NCI-H510A (cell line): ENCODE data around the gene GHR.

ENCODE experiments used
- DNase-seq: peaks from one replicate; lab custom pipeline; 2025; lab: John Stamatoyannopoulos, UW

Gene GHR

GRCh38 chr5:42604171-42604711 is 181.0 kb downstream of the GHR start:
- no peak for DNase-seq

DNA sequence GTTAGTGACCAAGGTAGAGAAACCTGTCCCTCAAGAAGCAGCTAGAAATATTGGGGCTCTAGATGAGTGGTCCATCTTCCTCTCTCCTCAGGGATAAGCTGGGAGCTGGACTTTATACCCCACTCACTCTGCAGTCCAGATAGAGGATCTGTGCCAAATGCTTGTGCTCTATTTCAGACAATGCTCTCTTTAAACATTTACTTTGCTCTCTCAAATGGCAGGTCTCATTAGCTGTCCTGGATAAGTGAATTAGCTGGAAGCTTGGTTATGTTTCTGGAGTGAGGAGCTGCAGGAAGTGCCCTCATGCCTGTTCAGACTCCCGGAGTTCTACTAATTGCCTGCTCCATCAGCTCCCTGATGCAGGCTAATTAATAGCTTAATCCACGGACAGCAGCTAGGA is 182.3 kb downstream of the GHR start:
- DNase-seq, result no peak

DNA sequence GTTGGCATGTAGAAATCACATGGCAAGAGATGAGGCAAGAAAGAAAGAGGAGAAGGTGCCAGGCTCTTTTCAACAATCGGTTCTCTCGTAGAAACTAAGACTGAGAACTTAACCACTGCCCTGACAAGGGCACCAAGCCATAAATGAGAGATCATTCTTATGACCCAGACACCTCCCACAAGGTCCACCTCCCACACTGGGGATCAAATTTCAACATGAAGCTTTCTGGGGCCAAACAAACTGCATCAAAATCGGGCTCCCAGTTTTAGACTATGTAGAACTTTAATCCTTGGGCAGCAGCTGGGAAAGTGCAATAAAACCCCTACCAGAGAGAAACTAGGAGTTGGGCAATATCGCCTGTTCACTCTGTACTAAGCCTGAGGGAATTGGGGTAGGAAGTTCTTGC is 183.2 kb downstream of the GHR start:
- no peak for DNase-seq

GRCh38 chr5:42611437-42611836 is 188.2 kb downstream of the GHR start:
- DNase-seq, result no peak

DNA sequence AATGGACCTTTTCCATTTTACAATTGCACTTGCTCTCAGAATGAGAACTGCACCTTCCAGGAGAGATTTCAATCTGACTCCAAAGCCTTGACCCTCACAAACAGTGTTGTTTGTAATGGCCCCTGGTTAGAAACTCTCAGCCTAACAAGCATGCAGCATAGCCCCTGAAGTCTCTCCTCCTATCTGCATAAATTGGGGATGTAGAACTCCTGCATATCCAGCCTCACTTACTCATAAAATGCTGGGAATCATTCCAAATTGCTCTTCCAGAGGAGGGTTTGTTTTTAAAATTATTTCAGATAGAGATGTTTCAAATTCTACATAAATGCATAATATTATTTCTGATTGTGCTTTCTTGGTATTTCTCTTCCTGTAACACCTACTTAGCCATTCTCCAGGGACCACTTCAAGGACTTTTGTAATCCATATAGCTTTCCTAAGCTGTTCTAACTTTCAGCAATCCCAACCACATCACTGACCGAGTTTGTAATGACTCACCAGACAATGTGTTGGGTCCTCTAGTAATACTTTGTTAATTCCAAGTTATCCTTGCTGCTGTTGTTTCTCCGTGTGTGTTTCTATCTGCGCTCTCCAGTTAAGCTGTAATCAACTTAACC is 189.6 kb downstream of the GHR start:
- no peak for DNase-seq

DNA sequence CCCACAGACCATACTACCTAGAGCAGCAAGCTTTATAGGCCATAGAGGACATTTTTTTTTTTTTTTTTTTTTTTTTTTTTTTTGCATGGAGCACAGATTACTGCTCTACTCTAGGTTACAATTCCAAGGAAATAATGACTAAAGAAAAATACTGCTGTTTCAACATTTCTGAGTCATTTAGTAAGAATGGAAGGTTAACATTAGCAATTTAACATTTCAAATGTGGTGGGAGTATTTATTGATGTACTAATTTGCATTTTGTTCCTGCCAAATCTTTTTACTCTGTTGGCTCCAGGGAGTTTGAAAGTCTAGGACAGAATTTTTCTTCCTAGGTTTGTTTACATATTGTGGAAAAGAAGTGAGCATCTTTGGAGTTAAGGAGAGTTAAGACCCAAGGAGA is 191.3 kb downstream of the GHR start:
- no peak for DNase-seq

DNA sequence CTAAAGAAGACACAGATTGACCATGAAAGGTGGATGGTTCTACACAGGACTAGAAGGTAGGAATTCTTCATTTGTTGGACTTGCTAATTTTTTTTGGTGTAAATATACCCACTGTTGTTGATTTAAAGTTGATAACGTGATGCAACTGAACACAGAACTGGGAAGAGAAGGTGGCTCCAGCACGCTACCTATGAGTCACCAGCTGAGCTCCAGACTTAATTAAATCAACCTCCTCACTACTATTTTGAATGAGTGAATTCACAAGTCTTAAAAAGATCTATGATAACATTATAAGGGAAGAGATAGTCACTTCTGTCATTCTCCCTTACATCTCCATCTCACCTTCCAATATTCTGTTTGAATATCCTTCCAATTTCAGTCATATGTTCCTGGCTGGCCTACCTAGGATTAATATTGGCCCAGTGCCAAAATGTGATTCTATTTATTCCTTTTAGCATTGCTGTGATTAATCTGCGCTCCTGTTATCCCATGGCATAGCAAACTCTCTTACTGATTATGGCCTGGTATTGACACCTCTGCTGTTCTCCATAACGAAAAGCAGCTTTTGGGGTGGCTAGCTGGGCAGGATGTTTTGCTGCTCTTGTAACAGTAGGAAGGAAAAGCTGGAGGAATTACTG is 197.5 kb downstream of the GHR start:
- no peak for DNase-seq

DNA sequence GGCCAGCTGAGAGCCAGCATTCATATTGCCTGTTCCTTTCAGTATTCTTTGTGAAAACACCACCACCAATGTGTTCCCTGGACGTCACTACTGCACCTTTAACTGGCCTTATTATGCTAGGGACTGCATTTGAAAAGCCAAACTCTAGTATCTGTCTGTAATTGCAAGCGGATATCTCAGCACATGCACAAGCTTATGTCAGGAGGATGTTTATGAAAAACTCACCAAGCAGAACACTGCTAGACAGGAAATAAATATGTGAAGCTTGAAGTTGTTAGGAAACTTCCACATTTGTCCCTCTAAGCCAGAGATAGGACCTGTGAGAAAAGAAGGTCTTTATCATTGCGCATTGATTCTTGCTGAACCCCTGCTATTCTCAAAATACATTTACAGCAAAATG is 198.0 kb downstream of the GHR start:
- no peak for DNase-seq

DNA sequence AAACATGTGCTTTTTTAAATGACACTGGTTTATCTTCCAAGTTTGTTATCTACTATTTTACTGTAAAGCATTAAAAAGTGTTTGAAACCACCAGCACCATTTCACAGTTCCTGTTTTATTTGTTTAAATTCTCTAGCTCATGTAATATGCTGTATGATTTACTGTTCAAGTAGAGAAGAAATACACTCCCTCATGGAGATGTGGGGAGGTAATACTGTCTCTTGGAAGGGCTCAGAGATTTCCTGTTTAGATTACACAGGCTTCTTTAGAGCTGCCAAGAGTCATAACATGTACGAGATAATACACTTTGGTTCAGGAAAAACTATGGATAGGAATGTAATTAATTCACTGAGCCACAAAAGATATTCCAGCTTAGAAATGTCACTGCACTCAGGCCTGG is 198.4 kb downstream of the GHR start:
- DNase-seq, result no peak

DNA sequence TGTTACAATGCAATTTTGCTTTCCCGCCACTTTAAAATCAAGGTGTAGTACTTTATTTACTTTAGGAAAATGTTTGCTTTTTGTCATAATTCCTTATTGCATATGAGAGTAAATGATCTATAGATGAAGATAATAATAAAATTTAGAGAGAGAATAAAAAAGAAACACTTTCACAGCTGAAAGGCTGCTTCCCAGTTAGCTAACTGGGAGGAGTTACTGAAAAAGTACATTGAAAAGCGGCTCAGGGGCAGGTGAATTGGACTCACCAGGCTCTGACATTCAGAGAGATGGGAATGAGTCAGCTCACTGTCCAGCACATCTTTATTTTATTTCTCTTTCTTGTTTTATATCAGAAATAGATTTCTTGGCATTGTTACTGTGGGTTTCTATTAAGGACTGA is 201.7 kb downstream of the GHR start:
- DNase-seq, result no peak

- DNase-seq, result no peak
Measured at GRCh38 chr5:42626462-42626861, 203.2 kb downstream of the GHR start.

GRCh38 chr5:42628821-42629220 is 205.6 kb downstream of the GHR start:
- no peak for DNase-seq

- no peak for DNase-seq
Measured at GRCh38 chr5:42629284-42629683, 206.0 kb downstream of the GHR start.

DNA sequence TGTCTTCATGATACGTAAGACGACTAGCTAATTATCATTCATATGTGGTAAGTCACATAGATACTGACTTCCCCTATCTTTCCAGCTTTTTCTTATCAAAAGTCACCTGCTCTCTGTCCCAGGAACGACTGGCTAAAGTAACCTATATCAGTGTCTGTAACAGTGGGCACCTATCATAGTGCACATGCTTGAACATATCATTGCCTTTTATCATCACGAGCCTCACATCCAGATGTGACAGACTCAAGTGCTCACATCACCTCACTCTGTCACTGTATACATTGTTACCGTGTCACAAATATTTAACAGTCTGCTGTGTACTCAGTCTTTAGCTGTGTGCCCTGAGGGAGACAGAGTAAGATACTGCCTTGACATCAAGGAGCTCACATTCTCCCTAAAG is 208.0 kb downstream of the GHR start:
- DNase-seq, result no peak

DNA sequence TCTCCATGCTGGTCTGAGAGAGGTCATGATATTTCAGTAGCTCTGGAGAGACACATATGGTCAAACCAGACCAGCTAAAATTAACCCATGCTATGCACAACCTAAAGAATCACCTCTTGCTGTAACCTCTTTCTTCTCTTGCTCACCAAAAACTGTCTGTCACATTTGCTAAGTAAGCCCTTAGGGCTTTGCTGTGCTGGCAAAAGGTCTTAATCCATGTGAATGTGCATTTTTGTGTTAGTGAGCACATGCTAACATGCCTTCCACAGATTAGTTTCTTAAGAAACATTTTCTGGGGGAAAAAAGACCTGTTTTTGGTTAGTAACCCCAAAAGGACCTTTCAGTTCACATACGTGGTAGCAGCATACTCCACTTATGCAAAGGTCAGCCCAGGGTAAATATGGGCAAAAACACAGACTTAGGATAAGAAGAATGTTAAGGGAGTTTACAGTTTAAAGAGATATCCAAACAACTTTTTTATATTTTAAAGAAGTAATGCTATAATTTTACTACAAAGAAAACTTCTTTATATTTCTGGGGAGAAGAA is 209.2 kb downstream of the GHR start:
- no peak for DNase-seq

- DNase-seq, result no peak
Measured at GRCh38 chr5:42634575-42634974, 211.3 kb downstream of the GHR start.

- DNase-seq, result no peak
Measured at GRCh38 chr5:42636425-42636824, 213.2 kb downstream of the GHR start.

- DNase-seq, result no peak
Measured at GRCh38 chr5:42636946-42637345, 213.7 kb downstream of the GHR start.

- DNase-seq, result no peak
Measured at GRCh38 chr5:42638972-42639371, 215.7 kb downstream of the GHR start.

DNA sequence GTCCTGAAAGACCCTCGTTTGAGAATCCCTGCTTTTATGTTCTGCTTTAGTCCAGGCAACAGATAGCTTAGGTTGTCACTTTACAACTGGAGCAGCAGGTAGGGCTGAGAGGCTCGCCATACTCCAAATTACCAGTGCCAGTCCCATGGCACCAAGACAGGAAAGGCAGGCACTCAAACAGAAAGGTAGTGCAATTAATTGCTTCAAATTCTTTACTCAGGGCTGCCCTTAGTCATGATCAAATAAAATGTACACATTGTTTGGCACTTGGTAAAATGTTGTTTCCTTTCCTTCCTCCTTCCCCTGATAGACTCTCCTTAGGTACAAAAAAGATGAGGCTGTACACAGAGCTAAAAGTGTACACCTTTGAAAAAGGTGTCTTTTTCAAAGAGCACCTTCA is 217.6 kb downstream of the GHR start:
- no peak for DNase-seq

DNA sequence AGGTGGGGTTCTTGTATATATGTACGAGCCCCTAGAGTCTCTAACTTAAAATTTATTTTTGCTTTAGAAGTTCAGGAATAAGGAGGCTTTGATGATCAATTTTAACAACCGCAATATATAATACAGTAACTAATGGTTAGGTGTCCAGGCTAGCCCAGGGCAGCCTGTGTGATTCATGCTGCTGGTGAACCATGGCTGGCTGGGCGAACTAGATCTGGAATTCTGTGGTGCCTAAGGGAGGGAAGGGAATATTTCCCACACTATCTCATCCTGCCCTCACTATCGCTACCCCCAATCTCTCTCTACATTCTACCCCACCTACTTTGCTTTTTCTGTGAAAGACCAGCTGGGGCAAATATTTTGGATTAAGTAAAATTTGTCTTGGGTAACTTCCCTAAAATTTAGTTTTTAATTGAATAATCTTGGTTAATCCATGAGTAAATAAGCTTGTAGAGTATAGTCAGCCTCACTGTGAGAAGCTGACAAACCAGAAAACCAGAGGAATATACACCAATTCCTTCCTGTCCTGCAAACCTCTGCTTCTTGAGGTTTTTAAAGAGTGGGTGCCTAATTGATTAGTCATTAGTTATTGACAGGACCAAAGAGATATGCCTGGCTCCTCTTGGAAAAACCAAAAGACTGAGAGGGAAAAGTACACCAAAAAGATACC is 218.2 kb downstream of the GHR start:
- DNase-seq, result no peak

DNA sequence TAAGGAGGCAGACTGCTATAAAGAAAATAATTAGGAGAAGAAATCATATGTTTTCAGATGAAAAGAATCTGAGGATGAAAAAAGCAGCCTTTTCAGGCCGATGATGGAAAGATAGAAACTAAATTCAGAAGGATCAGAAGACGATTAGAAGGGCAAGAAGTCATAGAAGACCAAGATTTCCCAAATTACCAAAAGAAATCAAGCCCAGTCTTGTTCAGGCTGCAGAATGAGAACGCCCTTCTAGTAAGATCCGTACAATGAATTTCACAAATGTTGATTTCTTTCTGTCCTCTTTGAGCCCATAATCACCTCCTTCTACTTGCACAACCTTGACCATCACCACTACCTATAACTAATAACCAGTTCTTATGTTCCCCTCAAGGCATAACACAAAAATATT is 218.8 kb downstream of the GHR start:
- no peak for DNase-seq

DNA sequence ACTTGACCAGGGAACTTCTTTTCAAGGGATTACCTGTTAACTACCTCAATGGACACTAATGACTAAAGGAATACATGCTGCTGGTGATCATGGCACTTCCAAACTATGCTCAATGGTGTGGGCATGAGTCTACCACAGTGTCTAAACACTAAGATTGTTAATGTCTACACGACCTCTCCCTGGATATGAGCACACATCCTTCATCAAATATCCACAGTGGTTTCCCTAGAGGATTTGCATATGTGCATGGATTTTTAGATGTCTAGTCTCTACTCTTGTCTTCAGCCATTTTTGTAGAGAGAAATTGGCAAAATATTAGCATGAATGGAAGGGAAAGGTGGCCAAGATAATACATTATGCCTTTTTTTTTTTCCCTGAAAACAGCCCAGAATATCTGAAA is 220.1 kb downstream of the GHR start:
- DNase-seq, result no peak
